Vagina (tissue), 2 donors: ENCODE measurements around the gene LBH. TPM values are rescaled to one million over a fixed set of nuclear protein-coding genes. Genes with fewer than 3 reads are reported as not detected.

Experiments used
- DNase-seq, 2 donors: peaks; one replicate each; pipeline ENCODE4 v3.0.0-alpha.2; 2017; ENCODE audit errors: extremely low spot score in 2 of 2
- H3K27ac ChIP-seq: fragments of 200-600 bp; sonication (generic); one replicate; pipeline ENCODE4 v1.5.1; 2019
- H3K27me3 ChIP-seq: fragments of 200-600 bp; sonication (generic); one replicate; pipeline ENCODE4 v1.5.1; 2019
- H3K36me3 ChIP-seq, 2 donors: fragments of 200-600 bp; sonication (generic); one replicate each; pipeline ENCODE4 v1.5.1; 2017 to 2019
- H3K4me1 ChIP-seq: fragments of 200-600 bp; sonication (generic); one replicate; pipeline ENCODE4 v1.5.1; 2019
- H3K4me3 ChIP-seq, 2 donors: fragments of 200-600 bp; sonication (generic); 1 replicate in 1 of 2; 2 replicates in 1 of 2; pipeline ENCODE4 v1.5.1; 2016 to 2019
- H3K9me3 ChIP-seq: fragments of 200-600 bp; sonication (generic); one replicate; pipeline ENCODE4 v1.5.1; 2019
- POLR2A ChIP-seq, 2 donors: fragments of 450-650 bp; IDR thresholded peaks; one replicate each; pipeline ENCODE4 v1.6.1; 2017; ENCODE audit warnings: antibody characterized with exemption in 2 of 2, mild to moderate bottlenecking in 2 of 2, moderate library complexity in 2 of 2
- POLR2AphosphoS5 ChIP-seq, 2 donors: sonication (generic); formaldehyde crosslinking; IDR thresholded peaks; one replicate each; pipeline ENCODE4 v1.9.0; 2017; ENCODE audit warnings: antibody characterized with exemption in 2 of 2, mild to moderate bottlenecking in 2 of 2, low read depth in 1 of 2; ENCODE audit not compliant: insufficient read depth in 1 of 2
- intact Hi-C: fragments of 100-400 bp; cut with DNase I; formaldehyde crosslinking; loops from one replicate; pipeline ENCODE4 v1.15.1; 2023
- total RNA-seq: library from RNA; depleted of rRNA; stranded (reverse); fragments of >200 nt; gene quantifications from one replicate; pipeline ENCODE4 v1.2.3, GENCODE V29; 2016
- TF ChIP-seq, protein P1 (sequence below), 3 experiments: fragments of 450-650 bp in 2 of 3; fragments of 200-600 bp in 1 of 3; sonication (generic) in 1 of 3; IDR thresholded peaks; one replicate each; pipeline ENCODE4 v1.5.1; 2017 to 2019; ENCODE audit warnings: antibody characterized with exemption in 3 of 3, mild to moderate bottlenecking in 2 of 3, moderate library complexity in 2 of 3

Gene LBH
- total RNA-seq, 1 donor from 2014 or later = 28.0 TPM

DNA sequence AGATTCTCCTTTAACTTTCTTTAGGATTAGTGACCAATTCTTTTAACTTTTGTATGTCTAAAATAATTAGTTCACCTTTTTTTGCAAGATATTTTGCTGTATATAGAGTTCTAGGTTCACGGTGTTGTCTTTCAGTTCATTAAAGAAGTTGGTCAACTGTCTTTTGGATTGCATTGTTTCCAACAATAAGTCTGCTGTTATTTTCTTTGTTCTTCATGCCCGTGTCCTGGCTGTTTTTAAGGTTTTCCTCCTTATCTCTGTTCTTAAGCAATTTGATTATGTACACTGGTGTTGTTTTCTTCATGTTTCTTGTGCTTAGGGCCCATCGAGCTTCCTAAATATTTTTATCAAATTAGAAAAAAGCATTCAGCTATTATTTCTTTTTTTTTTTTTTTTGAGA, 54.4 kb downstream of the LBH start:
- Histone ChIP-seq H3K27me3 (no peaks in the 10 kb centered on the region), H3K27ac (no peak overlapping the region), H3K36me3 (no peaks in the 10 kb centered on the region), H3K9me3 (no peaks in the 10 kb centered on the region), H3K4me1 (no peaks in the 10 kb centered on the region), H3K4me3 (no peak overlapping the region)
- intact Hi-C loops = no loop called here
- TF ChIP-seq POLR2A (IDR thresholded peaks at IDR 0.05) (no peak), POLR2AphosphoS5 (IDR thresholded peaks at IDR 0.05; ENCODE audit: insufficient read depth in 1 of 2, low read depth in 1 of 2) (no peak)
- TF ChIP-seq, protein P1, sequence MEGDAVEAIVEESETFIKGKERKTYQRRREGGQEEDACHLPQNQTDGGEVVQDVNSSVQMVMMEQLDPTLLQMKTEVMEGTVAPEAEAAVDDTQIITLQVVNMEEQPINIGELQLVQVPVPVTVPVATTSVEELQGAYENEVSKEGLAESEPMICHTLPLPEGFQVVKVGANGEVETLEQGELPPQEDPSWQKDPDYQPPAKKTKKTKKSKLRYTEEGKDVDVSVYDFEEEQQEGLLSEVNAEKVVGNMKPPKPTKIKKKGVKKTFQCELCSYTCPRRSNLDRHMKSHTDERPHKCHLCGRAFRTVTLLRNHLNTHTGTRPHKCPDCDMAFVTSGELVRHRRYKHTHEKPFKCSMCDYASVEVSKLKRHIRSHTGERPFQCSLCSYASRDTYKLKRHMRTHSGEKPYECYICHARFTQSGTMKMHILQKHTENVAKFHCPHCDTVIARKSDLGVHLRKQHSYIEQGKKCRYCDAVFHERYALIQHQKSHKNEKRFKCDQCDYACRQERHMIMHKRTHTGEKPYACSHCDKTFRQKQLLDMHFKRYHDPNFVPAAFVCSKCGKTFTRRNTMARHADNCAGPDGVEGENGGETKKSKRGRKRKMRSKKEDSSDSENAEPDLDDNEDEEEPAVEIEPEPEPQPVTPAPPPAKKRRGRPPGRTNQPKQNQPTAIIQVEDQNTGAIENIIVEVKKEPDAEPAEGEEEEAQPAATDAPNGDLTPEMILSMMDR (IDR thresholded peaks at IDR 0.05) = no peak
- no peak for DNase-seq

DNA sequence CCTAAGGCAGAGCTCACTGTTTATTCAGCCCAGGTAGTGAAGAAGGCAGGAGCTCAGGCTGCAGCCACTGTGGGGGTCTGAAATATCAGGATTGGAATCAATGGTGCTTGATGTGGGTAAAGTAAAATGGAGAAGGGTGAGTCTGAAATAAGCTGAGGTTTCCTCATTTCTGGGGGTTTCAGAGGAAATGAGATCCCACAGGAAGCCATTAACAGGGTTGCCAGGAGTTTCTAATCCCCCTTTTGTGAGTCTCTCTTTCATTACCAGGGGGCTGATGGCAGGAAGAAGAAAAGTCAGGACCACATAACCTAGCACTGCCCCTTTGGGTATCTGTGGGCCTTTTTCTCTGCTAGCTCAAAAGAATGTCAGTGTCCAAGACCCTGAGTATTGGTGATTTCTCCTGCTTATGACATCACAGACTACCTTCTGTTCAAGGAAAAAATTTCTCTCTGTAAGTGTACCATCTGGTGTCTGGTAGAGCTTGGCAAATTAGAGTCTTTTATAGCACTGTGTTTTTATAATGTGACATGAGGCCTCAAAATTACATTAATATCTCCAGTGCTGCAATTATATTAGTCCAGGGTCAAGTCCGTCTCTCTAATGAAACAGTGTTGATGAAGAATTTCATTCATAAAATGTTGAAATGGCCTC, 56.0 kb downstream of the LBH start:
- TF ChIP-seq POLR2AphosphoS5 (IDR thresholded peaks at IDR 0.05; ENCODE audit: insufficient read depth in 1 of 2, low read depth in 1 of 2) (no peak), POLR2A (IDR thresholded peaks at IDR 0.05) (no peak)
- TF ChIP-seq, protein P1 (IDR thresholded peaks at IDR 0.05) = no peak
- Histone ChIP-seq H3K4me3 (no peak overlapping the region), H3K27me3 (no peaks in the 10 kb centered on the region), H3K27ac (no peak overlapping the region), H3K4me1 (no peaks in the 10 kb centered on the region), H3K36me3 (no peaks in the 10 kb centered on the region), H3K9me3 (no peaks in the 10 kb centered on the region)
- DNase-seq = no peak
- intact Hi-C loops = no loop called here

- Histone ChIP-seq H3K4me1 (no peaks in the 10 kb centered on the region), H3K4me3 (no peak overlapping the region), H3K9me3 (no peaks in the 10 kb centered on the region), H3K27ac (no peak overlapping the region), H3K27me3 (no peaks in the 10 kb centered on the region), H3K36me3 (no peaks in the 10 kb centered on the region)
- TF ChIP-seq POLR2AphosphoS5 (IDR thresholded peaks at IDR 0.05; ENCODE audit: insufficient read depth in 1 of 2, low read depth in 1 of 2) (no peak), POLR2A (IDR thresholded peaks at IDR 0.05) (no peak)
- TF ChIP-seq, protein P1 (IDR thresholded peaks at IDR 0.05) = no peak
- intact Hi-C loops = no loop called here
- no peak for DNase-seq
Measured at GRCh38 chr2:30287857-30288513, 56.7 kb downstream of the LBH start.

- Histone ChIP-seq H3K4me3 (no peak overlapping the region), H3K27ac (no peak overlapping the region), H3K27me3 (no peaks in the 10 kb centered on the region), H3K36me3 (no peaks in the 10 kb centered on the region), H3K4me1 (no peaks in the 10 kb centered on the region), H3K9me3 (no peaks in the 10 kb centered on the region)
- no peak for DNase-seq
- intact Hi-C loops = no loop called here
- TF ChIP-seq, protein P1 (IDR thresholded peaks at IDR 0.05) = peak in 1 of 3 experiments; percentile 6
- TF ChIP-seq POLR2AphosphoS5 (IDR thresholded peaks at IDR 0.05; ENCODE audit: insufficient read depth in 1 of 2, low read depth in 1 of 2) (no peak), POLR2A (IDR thresholded peaks at IDR 0.05) (no peak)
Measured at GRCh38 chr2:30288561-30288960, 57.2 kb downstream of the LBH start.

DNA sequence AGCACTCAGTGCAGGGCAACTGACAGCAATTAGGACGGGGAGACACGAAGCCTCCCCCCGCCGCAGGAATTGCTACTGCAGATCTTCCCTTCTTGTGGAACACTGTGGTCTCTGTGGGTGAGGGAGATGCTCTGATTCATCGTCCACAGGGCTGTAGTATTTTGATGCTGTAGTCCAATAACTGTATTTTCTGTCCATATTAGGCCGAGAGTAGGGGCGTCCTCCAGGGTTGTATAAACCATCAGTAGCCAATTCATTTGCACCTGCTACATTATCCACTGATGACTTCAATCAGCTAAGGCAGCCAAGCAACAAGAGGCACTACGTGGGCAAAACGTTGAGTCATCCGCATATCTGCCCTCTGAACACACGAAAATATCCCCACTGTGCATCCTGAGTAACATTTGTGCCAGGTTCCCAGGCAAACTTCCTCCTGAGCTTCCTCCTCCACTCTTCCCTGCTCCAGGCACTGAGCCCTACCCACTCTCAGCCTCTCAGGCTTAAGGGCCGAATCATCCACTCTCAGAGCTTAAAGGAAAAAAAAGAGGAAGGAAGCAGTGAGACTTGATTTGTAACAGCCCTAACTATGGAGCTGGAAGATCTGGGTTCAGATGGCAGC, 62.1 kb downstream of the LBH start:
- H3K4me1 ChIP-seq = no peaks in the 10 kb centered on the region
- H3K27ac ChIP-seq = no peak overlapping the region
- no peak overlapping the region for H3K4me3 ChIP-seq
- intact Hi-C loops = no loop called here
- TF ChIP-seq POLR2AphosphoS5 (IDR thresholded peaks at IDR 0.05; ENCODE audit: insufficient read depth in 1 of 2, low read depth in 1 of 2) (no peak), POLR2A (IDR thresholded peaks at IDR 0.05) (no peak)
- TF ChIP-seq, protein P1 (IDR thresholded peaks at IDR 0.05) = no peak
- no peaks in the 10 kb centered on the region for H3K36me3 ChIP-seq
- H3K27me3 ChIP-seq = no peaks in the 10 kb centered on the region
- H3K9me3 ChIP-seq = no peaks in the 10 kb centered on the region
- DNase-seq = no peak
